ENCODE data around the gene BROX.
"Not testable (repeated sequence)": the region's sequence is repeated elsewhere in the genome, so short reads cannot be mapped to it uniquely, and the experiment has no call there.

BROX gene

GRCh38 chr1:222712253-222713090 is at the start of gene BROX, which contains the start of gene AIDA:
Gene BROX, plus strand, starts transcription at chr1:222712564. Its CDS starts 3,136 bp downstream, at chr1:222715700.
Gene AIDA, minus strand, starts transcription at chr1:222712491. Its CDS starts 174 bp downstream, at chr1:222712317.
- in situ Hi-C loops (cut with MboI; ENCODE audit: low sequenced_read_pairs) = no loop called here

- in situ Hi-C loops (cut with MboI; ENCODE audit: low sequenced_read_pairs) = no loop called here
Observed at GRCh38 chr1:222663431-222663934, 48.9 kb upstream of the BROX start.

- in situ Hi-C loops (cut with MboI; ENCODE audit: low sequenced_read_pairs) = no loop called here
Observed at GRCh38 chr1:222665964-222666363, 46.4 kb upstream of the BROX start.

- in situ Hi-C loops (cut with MboI; ENCODE audit: low sequenced_read_pairs) = not testable (repeated sequence)
Observed at GRCh38 chr1:222668184-222668583, 44.2 kb upstream of the BROX start.

- in situ Hi-C loops (cut with MboI; ENCODE audit: low sequenced_read_pairs) = not testable (repeated sequence)
Observed at GRCh38 chr1:222669107-222669506, 43.3 kb upstream of the BROX start.

GRCh38 chr1:222670110-222670509 is 42.3 kb upstream of the BROX start:
- in situ Hi-C loops (cut with MboI; ENCODE audit: low sequenced_read_pairs) = no loop called here

- in situ Hi-C loops (cut with MboI; ENCODE audit: low sequenced_read_pairs) = no loop called here
Observed at GRCh38 chr1:222680080-222680479, 32.3 kb upstream of the BROX start.

GRCh38 chr1:222691016-222691415 is 21.3 kb upstream of the BROX start:
- in situ Hi-C loops (cut with MboI; ENCODE audit: low sequenced_read_pairs) = no loop called here

GRCh38 chr1:222694927-222695326 is 17.4 kb upstream of the BROX start:
- in situ Hi-C loops (cut with MboI; ENCODE audit: low sequenced_read_pairs) = no loop called here

GRCh38 chr1:222696741-222697140 is 15.6 kb upstream of the BROX start:
- in situ Hi-C loops (cut with MboI; ENCODE audit: low sequenced_read_pairs) = no loop called here

- in situ Hi-C loops (cut with MboI; ENCODE audit: low sequenced_read_pairs) = no loop called here
Observed at GRCh38 chr1:222697203-222697602, 15.2 kb upstream of the BROX start.

GRCh38 chr1:222697826-222698225 is 14.5 kb upstream of the BROX start:
- in situ Hi-C loops (cut with MboI; ENCODE audit: low sequenced_read_pairs) = no loop called here

- in situ Hi-C loops (cut with MboI; ENCODE audit: low sequenced_read_pairs) = no loop called here
Observed at GRCh38 chr1:222702210-222702609, 10.2 kb upstream of the BROX start.

GRCh38 chr1:222704260-222704659 is 8.1 kb upstream of the BROX start:
- in situ Hi-C loops (cut with MboI; ENCODE audit: low sequenced_read_pairs) = no loop called here

GRCh38 chr1:222706815-222707214 is 5.5 kb upstream of the BROX start:
- in situ Hi-C loops (cut with MboI; ENCODE audit: low sequenced_read_pairs) = no loop called here

GRCh38 chr1:222709700-222710153 is 2.6 kb upstream of the BROX start:
- in situ Hi-C loops (cut with MboI; ENCODE audit: low sequenced_read_pairs) = no loop called here

- in situ Hi-C loops (cut with MboI; ENCODE audit: low sequenced_read_pairs) = no loop called here
Observed at GRCh38 chr1:222711319-222712252, 778 bp upstream of the BROX start.

GRCh38 chr1:222713091-222713961 is 962 bp downstream of the BROX start:
- in situ Hi-C loops (cut with MboI; ENCODE audit: low sequenced_read_pairs) = no loop called here

- in situ Hi-C loops (cut with MboI; ENCODE audit: low sequenced_read_pairs) = no loop called here
Observed at GRCh38 chr1:222716393-222716792, 4.0 kb downstream of the BROX start.

GRCh38 chr1:222728746-222729145 is 16.4 kb downstream of the BROX start:
- in situ Hi-C loops (cut with MboI; ENCODE audit: low sequenced_read_pairs) = no loop called here

All from HL-60/S4 treated with phorbol 12-myristate 13-acetate at 8.2 ng/mL for 4 days and 3 days (cell line).